Measurements from ENCODE around the gene IRAK4.

The IRAK4 gene

DNA sequence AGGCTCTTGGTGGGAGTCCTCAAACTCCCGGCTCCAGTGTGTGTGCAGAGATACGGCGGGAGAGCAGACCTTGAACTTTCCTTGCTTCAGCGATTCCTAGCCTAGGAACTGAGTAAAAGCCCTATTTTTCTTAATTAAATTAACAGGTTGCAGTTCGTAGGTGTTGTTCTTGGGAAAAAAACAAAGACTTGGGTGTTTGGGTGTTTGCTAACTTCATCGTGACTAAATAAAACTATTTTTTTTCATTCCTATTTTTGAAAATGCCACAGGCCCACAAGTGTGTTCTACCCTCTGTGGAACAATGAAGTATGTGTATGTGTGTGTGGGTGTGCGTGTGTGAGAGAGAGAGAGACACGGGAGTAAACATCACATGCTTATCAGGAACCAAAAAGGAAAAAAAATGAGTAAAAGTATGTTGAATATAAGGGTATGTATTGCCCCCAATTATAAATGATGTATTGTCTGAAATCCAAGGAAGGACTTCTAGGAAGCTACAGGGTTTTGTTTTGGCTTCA, 77.8 kb downstream of the IRAK4 start:
- Mint-ChIP-seq H3K36me3 (ENCODE audit: low read depth) (no peaks in the 10 kb centered on the region), H3K27ac (peak overlapping the region; percentile 83), H3K27me3 (peaks cover 10% of the 10 kb centered on the region), H3K9me3 (no peaks in the 10 kb centered on the region), H3K4me3 (peak overlapping the region; percentile 85), H3K4me1 (ENCODE audit: low read depth) (peaks cover 50% of the 10 kb centered on the region)

All from stimulated activated naive CD8-positive, alpha-beta T cell treated with anti-CD3 and anti-CD28 coated beads, Interleukin-15, Interleukin-2, amounts not matched to agents 100 ng/mL and 50 ng/mL, for 24 hours (primary cell).